Right ventricle myocardium superior (tissue), 1 donor: ENCODE results near the gene FICD. TPM values are rescaled to one million over a fixed set of nuclear protein-coding genes. Genes with fewer than 3 reads are reported as not detected.
"Not testable (repeated sequence)": the region's sequence is repeated elsewhere in the genome, so short reads cannot be mapped to it uniquely, and the experiment has no call there.

ENCODE experiments used
- ATAC-seq: fragments of 200-7000 bp; cut with Tn5 transposase; one replicate; pipeline ENCODE4 v1.9.1; 2020; ENCODE audit warnings: mild to moderate bottlenecking; ENCODE audit not compliant: poor library complexity
- DNase-seq: peaks from one replicate; pipeline ENCODE4 v3.0.0-alpha.2; 2020
- intact Hi-C: fragments of 100-400 bp; cut with DNase I; formaldehyde crosslinking; loops from one replicate; pipeline ENCODE4 v1.11.2; 2022
- total RNA-seq: library from RNA; stranded (reverse); fragmentation: NEBNext Ultra II Directional; extraction: Animal tissue kit (Norgen Biotek cat#: 25700); gene quantifications from one replicate; pipeline ENCODE4 v1.2.1, GENCODE V29; 2021
- donor health status: DM: no; HTN: yes; CAD: no; lungs with severe emphysema.

FICD gene
- total RNA-seq, 1 donor from 2014 or later = 3.0 TPM

DNA sequence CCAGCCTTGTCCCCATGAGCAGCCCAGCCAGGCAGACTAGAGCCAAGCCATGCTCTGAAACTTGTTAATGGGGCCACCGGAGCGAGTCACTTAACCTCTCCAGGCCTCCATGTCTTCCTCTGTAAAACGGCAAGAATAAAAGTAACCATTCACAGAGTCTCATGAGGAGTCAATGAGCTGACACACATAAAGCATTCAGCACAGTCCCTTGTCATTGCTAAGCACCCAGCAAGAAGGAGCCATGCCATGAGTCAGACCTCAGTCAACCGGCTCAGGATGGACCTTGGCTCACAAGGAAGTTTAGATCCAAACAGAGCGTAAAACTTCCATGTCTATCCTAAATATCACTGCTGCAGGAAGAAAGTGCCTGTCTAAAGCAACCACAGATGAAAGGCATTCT, 10.6 kb downstream of the FICD start:
- no peak for DNase-seq
- no peak for ATAC-seq
- intact Hi-C loops = no loop called here

DNA sequence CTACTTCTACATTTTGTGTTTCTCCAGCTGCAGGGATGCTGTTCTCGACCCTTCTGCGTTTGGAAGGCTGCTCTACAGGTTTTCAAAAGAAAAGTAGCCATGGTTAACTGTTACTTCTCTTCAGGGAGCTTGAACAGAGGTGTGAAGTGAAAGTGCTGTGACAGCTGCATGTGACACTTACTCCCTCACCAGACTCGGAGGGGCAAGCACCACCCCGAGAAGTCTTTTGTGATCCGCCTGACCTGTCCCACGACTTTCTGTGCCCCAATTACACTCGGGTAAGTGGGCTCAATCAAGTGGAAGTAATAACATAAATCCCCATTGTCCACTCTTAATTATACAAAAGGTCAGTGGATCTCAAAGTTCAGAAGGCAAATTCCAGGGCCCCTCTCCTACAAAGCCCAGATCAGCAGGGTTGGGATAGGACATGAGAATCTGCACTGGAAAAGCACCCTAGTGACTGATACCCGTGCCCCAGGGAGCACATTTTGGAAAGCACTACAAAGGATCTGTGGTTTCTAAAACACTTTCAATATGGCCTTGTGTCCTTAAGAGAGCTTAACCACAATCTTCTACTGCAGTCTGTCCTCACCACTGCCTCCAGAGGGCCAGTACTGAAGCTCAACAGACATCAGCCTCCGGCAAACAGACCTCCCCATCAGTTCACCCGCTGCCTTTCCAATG, 11.5 kb downstream of the FICD start:
- DNase-seq (no peak), ATAC-seq (no peak)
- intact Hi-C loops = no loop called here

DNA sequence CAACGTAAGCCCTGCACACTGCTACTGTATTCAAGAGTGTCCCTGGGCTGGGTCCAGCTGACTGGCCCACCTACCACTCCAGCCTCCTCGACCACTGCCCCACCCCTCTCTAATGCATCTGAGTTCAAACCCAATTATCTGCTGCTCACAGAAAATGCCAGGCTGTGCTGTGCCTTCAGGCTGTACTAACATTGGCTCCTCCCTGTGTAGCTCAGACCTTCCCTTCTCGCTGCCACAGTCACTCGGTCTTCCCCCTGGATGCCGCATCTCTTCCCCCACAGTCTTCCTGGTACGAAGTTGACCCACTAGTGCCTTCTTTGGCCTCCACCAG, 12.1 kb downstream of the FICD start:
- intact Hi-C loops = no loop called here
- no peak for ATAC-seq
- DNase-seq = no peak

DNA sequence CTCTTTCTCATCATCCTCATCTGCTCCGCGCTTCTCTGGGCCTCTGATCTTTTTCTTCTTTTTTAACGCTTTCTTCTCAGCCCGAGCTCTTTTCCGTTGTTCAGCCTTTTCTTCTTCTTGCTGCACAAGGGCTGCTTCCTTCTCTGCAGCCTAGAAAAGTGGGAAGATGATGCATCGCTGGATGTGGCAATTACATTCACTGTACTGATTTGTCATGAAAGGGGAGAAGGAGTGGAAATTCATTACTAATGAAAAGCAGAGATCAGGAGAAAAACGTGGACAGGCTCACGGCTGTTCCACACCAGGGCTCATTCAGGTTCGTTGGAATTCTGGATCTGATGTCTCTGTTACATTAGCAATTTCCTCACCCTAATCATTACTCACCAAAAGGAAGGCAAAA, 15.1 kb downstream of the FICD start:
- ATAC-seq (no peak), DNase-seq (no peak)
- intact Hi-C loops = no loop called here

DNA sequence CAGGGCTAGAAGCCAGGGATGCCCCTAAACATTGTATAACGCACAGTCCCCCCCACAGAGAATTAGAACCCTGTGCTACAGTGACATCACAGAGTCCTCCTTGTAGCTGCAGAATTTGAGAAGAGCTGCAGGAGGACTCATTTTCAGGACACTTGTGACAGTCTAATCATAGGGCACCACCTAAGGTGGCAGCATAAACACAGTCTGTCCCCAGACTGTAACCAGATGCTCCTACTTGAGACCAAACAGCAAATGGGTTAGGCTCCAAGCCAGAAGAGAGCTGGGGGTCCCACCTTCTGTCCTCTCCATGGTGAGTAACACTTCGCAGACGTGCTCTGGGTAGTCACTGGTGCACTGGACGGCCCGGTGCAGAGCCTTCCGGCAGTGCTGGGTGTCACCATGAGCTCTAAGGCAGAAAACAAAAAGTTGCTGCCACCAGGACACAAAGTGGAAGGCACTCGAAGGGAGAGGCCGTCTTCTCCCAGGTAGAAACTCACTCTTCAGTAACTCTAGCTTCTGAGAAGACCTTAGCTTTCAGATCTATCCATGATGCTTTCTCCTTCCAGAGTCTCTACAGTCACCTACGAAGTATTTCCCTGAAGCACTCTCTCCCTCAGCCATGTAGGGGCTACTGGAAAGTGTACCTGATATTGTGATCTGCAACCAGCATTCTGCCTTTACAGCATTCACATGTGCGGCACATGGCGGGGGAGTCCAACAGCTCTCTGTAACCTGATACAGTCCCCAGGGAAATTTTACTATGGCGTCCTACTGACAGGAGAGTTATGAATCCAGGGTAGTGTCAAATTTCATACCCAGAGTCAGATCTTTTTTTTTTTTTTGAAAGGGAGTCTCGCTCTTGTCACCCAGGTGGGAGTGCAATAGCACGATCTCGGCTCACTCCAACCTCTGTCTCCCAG, 17.1 kb downstream of the FICD start:
- no peak for DNase-seq
- intact Hi-C loops = no loop called here

DNA sequence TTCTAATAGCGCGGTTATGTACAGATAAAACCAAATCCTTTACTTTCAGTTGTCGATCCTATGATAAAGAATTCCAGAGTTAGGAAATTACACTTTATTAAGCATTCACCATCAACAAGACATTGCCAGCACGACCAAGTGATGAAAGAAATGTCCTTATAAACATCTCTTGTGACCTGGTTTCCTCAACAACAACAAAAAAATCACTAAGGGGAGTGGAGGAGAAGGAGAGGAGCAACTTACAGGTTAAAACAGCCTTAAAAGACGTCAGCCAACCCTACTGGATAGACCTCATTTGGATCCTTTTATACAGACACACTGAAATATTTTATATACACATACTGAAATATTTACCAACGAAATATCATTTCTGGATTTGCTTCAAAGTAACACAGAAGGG, 23.1 kb downstream of the FICD start:
- no peak for ATAC-seq
- intact Hi-C loops = no loop called here
- no peak for DNase-seq

More for the DNA sequence above, 17.1 kb downstream of the FICD start:
- ATAC-seq = no peak

DNA sequence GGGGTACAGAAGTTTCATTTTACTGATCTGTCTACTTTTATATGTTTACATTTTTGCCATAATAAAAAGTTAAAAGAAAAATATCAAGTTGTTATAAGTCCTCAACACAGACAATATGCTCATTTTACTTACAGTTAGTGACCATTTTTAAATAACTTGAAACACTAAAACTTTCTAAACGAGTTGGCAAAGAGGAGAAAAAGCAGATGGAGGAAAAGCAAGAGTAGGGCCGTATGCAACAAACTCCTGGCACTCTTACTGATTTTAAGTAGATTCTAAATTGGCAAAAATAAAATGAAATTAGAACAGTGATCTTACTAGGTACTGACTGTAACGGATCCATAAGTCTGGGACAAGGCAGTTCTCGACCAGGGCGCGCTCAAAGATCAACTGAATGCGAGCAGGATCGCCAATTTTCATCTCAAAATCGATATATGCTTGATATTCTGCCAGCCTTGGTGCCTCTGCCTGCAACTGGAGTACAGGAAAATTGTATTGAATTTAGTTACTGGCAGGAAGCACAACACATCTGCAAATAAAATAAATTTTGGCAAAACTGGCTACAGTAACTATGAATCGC, 23.6 kb downstream of the FICD start:
- no peak for DNase-seq
- intact Hi-C loops = no loop called here
- ATAC-seq = no peak

DNA sequence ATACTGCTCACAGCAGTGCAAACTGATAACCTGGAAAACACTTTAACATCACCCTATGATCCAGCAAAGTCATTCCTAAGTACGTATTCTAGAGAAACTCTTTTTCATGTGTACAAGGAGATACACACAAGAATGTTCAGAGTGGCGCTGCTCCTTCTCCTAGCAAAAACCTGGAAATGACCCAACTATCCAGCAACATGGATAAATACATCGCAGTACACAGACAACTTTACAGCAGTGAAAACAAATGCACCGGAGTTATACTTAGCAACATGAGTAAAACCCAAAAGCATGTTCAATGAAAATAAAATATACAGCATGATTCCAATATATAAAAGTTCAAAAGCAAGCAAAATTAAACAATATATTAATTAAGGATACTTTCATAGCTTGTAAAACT, 27.2 kb downstream of the FICD start:
- intact Hi-C loops = no loop called here
- no peak for DNase-seq
- ATAC-seq = peak; percentile 57

DNA sequence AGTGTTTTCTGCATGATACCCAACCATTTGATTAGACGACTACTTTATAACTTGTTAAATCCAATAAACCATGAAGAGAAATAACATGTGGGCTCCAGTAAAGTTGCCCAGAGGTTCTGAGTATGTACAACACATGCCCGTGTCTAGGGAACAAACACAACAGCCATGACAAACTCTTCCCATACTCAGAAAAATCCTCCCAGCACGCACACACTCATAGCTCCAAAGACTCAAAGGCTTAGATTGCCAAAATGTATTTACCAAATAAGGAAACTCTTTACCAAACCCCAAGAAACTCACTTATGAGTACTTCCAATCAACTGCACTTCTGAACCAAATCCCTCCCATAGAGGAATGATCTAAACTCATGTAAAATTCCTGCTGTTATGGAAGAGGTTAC, 28.6 kb downstream of the FICD start:
- ATAC-seq = no peak
- intact Hi-C loops = no loop called here
- no peak for DNase-seq

DNA sequence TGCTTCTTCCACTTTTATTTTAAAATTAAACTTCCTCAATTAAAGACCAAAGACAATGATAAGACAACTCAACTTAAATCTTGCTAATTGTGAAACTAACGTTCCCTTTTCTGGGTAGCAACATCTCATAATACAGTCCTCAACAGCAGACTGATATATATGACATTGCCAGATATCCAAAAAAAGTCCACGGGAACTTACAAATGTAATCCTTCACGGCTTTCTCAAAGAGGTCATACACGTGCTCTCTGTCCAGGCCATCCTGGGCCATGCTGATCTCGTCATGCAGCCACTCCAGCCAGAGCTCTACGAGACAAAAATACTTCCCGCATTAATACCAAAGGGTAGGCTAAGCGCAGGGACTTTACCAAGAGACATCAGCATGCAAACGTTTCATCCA, 32.6 kb downstream of the FICD start:
- ATAC-seq (peak; percentile 69), DNase-seq (no peak)
- intact Hi-C loops = no loop called here

DNA sequence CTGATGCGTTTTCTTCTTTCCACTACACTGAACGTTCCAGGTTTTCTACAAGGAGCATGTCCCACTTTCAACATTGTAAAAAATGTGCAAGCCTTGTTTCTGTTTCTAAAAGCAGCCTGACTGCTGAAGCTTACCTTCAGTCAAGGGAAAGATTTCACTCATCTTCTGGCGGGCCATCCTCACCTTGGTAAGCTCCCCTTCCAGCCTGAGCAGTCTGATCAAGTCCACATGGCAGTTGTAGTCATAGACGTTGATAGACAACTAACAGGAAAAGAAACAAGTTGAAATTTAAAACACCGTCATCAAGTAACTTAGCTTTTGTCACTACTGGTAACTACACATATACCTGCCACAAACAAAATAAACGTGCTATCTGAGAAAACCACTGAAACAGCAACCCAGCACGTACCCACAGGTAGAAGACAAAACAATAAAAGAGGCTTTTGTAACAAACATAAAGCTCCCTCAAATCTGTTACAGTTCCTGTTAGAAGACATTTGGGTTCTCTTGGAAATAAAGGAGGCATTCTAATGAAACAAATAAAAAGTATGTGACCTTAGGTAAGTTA, 34.0 kb downstream of the FICD start:
- no peak for ATAC-seq
- DNase-seq = no peak
- intact Hi-C loops = no loop called here

DNA sequence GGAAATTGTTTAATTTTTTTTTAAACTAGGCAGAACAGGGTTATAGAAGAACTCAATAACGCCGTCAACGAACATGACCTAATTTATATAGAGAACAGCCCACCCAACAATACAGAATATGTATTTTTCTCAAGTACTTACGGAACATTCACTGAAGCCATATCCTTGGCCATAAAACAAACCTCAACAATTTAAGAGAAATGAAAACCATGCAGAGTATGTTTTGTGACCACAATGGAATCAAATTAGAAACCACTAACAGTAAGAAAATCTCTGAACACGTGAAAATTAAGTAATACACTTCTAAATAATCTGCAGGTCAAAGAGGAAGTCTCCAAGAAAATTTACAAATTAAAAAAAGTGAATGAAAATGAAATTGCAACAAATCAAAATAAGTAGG, 36.5 kb downstream of the FICD start:
- intact Hi-C loops = no loop called here
- ATAC-seq (no peak), DNase-seq (no peak)

DNA sequence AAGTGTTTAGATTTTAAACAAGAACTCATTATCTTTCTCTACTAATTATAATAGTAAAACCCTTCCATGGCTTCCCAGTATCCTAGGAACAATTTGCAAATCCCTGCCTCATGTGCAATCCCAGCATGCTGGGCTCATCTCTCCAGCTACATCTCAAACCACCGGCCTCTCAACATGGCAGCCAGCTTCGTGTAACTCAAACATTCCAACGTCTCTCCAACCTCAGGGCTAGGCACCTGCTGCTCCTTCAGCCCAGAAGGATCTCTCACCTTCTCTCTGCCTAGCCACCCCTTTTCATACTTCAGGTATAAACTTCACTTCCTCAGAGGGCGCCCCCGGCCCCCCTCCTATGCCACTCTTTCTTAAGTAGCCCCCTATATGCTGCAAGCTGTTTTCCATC, 38.7 kb downstream of the FICD start:
- ATAC-seq (no peak), DNase-seq (no peak)
- intact Hi-C loops = no loop called here

DNA sequence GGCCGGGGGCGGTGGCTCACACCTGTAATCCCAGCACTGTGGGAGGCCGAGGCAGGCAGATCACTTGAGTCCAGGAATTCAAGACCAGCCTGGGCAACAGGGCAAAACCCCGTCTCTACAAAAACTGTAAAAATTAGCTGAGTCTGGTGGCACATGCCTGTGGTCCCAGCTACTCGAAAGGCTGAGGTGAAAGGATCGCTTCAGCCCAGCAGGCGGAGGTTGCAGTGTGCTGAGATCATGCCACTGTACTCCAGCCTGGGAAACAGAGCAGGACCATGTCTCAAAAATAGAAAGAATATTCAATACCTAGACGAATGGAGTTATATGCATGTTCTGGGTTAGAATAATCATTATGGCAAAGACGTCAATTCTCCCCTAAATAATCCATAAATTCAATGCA, 40.3 kb downstream of the FICD start:
- DNase-seq, ATAC-seq, intact Hi-C loops: not testable (repeated sequence)

DNA sequence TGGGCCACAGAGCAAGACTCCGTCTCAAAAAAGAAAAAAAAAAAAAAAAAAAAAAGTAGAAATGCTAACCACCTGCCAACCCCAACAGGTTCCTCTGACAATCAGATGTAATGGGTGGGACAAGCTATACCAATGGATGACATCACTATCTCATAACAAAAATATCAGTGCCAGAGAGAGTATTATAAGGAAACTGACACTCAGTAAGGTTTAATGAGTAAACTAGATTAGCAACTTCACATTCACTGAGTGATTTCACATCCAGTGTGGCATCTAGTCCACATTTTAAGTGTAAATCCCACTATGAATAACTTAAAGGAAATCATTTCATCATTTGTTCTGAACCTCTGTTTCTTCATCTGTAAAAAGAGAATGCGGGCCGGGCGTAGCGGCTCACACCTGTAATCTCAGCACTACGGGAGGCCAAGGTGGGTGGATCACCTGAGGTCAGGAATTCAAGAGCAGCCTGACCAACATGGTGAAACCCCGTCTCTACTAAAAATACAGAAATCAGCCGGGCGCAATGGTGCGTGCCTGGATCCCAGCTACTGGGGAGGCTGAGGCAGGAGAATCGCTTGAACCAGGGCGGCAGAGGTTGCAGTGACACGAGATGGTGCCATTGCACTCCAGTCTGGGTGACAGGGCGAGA, 44.1 kb downstream of the FICD start:
- intact Hi-C loops = no loop called here
- no peak for ATAC-seq
- DNase-seq = no peak

DNA sequence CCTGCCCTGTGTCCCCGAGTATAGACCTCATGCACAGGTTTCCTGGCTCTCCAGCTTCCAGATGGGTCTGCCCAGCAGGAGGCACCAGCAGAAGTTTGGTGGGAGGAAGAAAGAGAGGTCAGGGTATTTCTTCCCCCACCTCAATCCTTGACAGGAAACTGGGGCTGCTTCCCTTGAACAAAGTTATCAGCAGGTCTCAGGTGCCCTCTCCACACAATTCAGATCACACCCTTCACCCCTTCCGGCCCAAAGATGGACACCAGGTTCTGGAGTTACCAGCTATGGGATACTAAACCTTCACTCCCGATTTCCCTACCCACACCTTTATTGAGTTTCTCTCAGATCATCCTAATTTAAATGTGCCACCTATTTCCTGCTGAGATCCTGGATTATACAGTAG, 44.7 kb downstream of the FICD start:
- intact Hi-C loops = loop anchor here (5.0 to 10.0 kb wide), 3 partner anchors 243 to 533 kb away; partner anchors contain the start of gene ALKBH2
- DNase-seq (no peak), ATAC-seq (no peak)

DNA sequence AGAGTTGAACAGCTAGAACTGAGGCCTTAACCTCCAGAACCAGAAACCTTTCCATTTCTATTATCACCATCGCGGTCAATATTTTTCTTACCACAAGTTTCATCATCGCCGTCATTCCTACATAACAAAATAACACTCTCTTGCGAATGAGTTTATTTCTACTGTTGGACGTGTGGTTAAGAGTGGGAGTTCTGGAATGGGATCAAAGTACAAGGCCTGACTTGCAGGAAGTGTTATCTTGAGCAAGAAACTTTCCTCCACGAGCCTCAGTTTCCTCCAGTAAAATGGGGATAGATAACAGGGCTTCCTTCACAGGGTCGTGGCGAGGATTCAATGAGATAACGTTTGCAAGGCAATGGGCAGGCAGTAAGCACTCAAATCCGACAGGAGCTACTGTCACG, 45.2 kb downstream of the FICD start:
- DNase-seq (no peak), ATAC-seq (no peak)
- intact Hi-C loops = loop anchor here (5.0 to 10.0 kb wide), 3 partner anchors 242 to 532 kb away; partner anchors contain the start of gene ALKBH2

DNA sequence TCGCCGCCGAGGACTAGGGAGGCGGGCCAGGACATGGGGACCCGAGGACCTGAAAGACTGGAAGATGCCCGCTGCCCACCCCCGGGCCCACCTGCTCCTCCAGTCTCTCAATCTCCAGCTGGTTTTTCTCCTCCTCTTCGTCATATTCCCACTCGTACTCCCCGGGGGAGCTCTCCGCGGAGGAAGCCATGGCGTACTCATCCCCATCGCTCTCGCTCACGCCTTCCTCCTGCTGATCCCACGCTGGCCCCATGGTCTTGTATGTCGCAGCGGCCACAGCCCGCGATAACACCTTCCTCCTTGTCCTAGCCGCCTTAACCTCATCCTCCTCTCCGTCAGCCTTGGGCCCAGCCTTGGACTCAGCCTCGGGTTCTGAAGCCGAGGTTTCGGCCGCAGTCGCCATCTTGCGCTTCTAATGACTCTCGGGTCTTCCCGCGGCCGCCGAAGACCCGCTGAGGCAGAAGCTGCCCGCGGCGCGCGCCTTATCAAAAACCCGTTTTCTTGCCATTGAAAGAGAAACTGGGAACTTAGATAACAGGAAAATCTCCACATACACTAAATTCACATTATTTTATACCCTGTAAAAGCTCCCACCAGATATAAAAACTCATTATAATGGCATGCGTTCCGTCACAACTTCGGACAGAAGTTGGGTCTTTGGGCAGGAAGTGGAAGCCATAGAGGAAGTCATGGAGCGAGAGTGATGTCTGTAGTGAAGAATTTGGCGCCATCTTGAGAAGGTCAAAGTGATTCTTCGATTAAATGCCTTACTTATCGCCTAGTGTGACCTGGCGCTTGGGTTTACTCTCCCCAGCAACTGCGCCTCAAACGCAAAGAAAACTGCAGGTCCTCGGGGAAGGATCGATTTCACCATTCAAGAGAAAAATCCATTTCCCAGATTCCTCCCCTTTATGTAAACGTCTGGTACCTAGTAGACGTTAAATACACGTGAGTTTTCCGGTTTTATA, 46.0 kb downstream of the FICD start, which contains the start of gene SART3:
Gene SART3, minus strand, starts transcription at position 422 of the 968 bp plus-strand sequence. Its CDS starts 19 bp downstream, at position 403.
- DNase-seq (peak; percentile 91), ATAC-seq (peak; percentile 76)
- intact Hi-C loops = loop anchor here (5.0 to 10.0 kb wide), 3 partner anchors 241 to 531 kb away; partner anchors contain the start of gene ALKBH2
